Calu3 (cell line): Measurements from ENCODE around the gene PRPF38A. TPM values are rescaled to one million over a fixed set of nuclear protein-coding genes. Genes with fewer than 3 reads are reported as not detected.

Source experiments
- BruUV-seq: library from RNA; stranded (reverse); fragments of 400-500 nt; replicated peaks from 2 replicates; lab custom pipeline; 2021; lab: Mats Ljungman, UMichigan
- CTCF ChIA-PET: fragments of 300-600 bp; sonication (Branson Sonifier 250); formaldehyde crosslinking; loops from one replicate; lab custom pipeline; 2022; ENCODE audit warnings: antibody characterized with exemption; lab: Charles Lee
- DNase-seq: peaks from one replicate; pipeline ENCODE4 v3.0.0; 2022
- H3K27ac Mint-ChIP-seq: one replicate; pipeline ENCODE4 v1.8.0; 2022; ENCODE audit warnings: mixed read lengths; ENCODE audit not compliant: unreplicated experiment
- H3K27me3 Mint-ChIP-seq: one replicate; pipeline ENCODE4 v1.8.0; 2022; ENCODE audit warnings: mixed read lengths; ENCODE audit not compliant: unreplicated experiment
- H3K36me3 Mint-ChIP-seq: one replicate; pipeline ENCODE4 v1.8.0; 2022; ENCODE audit warnings: mild to moderate bottlenecking, moderate library complexity, mixed read lengths; ENCODE audit not compliant: insufficient read depth, unreplicated experiment
- H3K4me1 Mint-ChIP-seq: one replicate; pipeline ENCODE4 v1.8.0; 2022; ENCODE audit warnings: mild to moderate bottlenecking, low read depth, mixed read lengths; ENCODE audit not compliant: unreplicated experiment
- H3K4me3 Mint-ChIP-seq: one replicate; pipeline ENCODE4 v1.8.0; 2022; ENCODE audit warnings: mild to moderate bottlenecking, low read depth, moderate library complexity, mixed read lengths; ENCODE audit not compliant: unreplicated experiment
- H3K9me3 Mint-ChIP-seq: one replicate; pipeline ENCODE4 v1.8.0; 2022; ENCODE audit warnings: low read depth, mixed read lengths; ENCODE audit not compliant: unreplicated experiment
- CTCF ChIP-seq: fragments of 200-600 bp; IDR thresholded peaks from one replicate; pipeline ENCODE4 v1.8.0; 2022; ENCODE audit warnings: antibody characterized with exemption; ENCODE audit not compliant: unreplicated experiment
- intact Hi-C: fragments of 100-400 bp; cut with micrococcal nuclease; formaldehyde crosslinking; loops from one replicate; pipeline ENCODE4 v1.10.0; 2022; ENCODE audit not compliant: unreplicated experiment
- total RNA-seq: library from RNA; stranded (reverse); gene quantifications from 2 replicates; pipeline ENCODE4 v1.2.3, GENCODE V29; 2022

PRPF38A gene
- total RNA-seq, 1 experiment from 2014 or later = 52.4 TPM

- intact Hi-C loops = no loop called here
- Mint-ChIP-seq H3K36me3 (no peaks in the 10 kb centered on the region), H3K4me3 (no peak overlapping the region), H3K4me1 (no peaks in the 10 kb centered on the region), H3K9me3 (no peaks in the 10 kb centered on the region), H3K27ac (no peak overlapping the region), H3K27me3 (no peaks in the 10 kb centered on the region)
- BruUV-seq = no TSS peak
- DNase-seq = no peak
- CTCF ChIA-PET = no interaction called here
- TF ChIP-seq CTCF = no peak
Observed at GRCh38 chr1:52463891-52464290, 59.5 kb downstream of the PRPF38A start.

GRCh38 chr1:52469108-52469507 lies 64.7 kb downstream of the PRPF38A start:
- H3K9me3 Mint-ChIP-seq = no peaks in the 10 kb centered on the region
- no peaks in the 10 kb centered on the region for H3K27me3 Mint-ChIP-seq
- DNase-seq = no peak
- CTCF ChIA-PET = no interaction called here
- no peak overlapping the region for H3K27ac Mint-ChIP-seq
- no peaks in the 10 kb centered on the region for H3K36me3 Mint-ChIP-seq
- no peak for TF ChIP-seq CTCF
- intact Hi-C loops = no loop called here
- no peaks in the 10 kb centered on the region for H3K4me1 Mint-ChIP-seq
- no peak overlapping the region for H3K4me3 Mint-ChIP-seq
- BruUV-seq = no TSS peak

Other genes starting within 250 kb of the PRPF38A start
- gene CC2D1B, start 38.4 kb upstream of the PRPF38A start, total RNA-seq = 41.0 and 42.6 TPM in 2 replicates
- 15.5 and 17.2 TPM in 2 replicates for gene ORC1, start 179 bp upstream of the PRPF38A start, total RNA-seq
- 41.4 and 55.9 TPM in 2 replicates for gene TUT4, start 148.5 kb downstream of the PRPF38A start, total RNA-seq
- gene GPX7, start 197.8 kb downstream of the PRPF38A start, total RNA-seq = not detected in 2 replicates
- not detected in 2 replicates for gene SHISAL2A, start 228.6 kb downstream of the PRPF38A start, total RNA-seq